Stomach smooth muscle (tissue), 2 donors: ENCODE measurements around the gene TEX44.

ENCODE experiments used
- H3K27ac ChIP-seq: one replicate; pipeline ENCODE4 v1.7.0; 2013; ENCODE audit warnings: mild to moderate bottlenecking, low read length, inconsistent platforms
- H3K27me3 ChIP-seq, 2 donors: one replicate each; pipeline ENCODE4 v1.7.0; 2013; ENCODE audit warnings: low read length in 2 of 2; ENCODE audit not compliant: insufficient read depth in 2 of 2, control insufficient read depth in 1 of 2
- H3K36me3 ChIP-seq, 2 donors: one replicate each; pipeline ENCODE4 v1.7.0; 2013; ENCODE audit warnings: low read length in 2 of 2; ENCODE audit not compliant: control insufficient read depth in 2 of 2, insufficient read depth in 2 of 2
- H3K4me1 ChIP-seq: one replicate; pipeline ENCODE4 v1.7.0; 2013; ENCODE audit warnings: low read length; ENCODE audit not compliant: control insufficient read depth, insufficient read depth
- H3K4me3 ChIP-seq, 2 donors: one replicate each; pipeline ENCODE4 v1.7.0; 2013; ENCODE audit warnings: low read length in 2 of 2
- H3K9ac ChIP-seq, 2 donors: one replicate each; pipeline ENCODE4 v1.7.0; 2013; ENCODE audit warnings: low read length in 2 of 2, mild to moderate bottlenecking in 1 of 2
- H3K9me3 ChIP-seq, 2 donors: one replicate each; pipeline ENCODE4 v1.7.0; 2013; ENCODE audit warnings: low read length in 2 of 2; ENCODE audit not compliant: control insufficient read depth in 2 of 2
- donor health status: healthy.
- donor health status: Pancreatic carcinoma.

The TEX44 gene

DNA sequence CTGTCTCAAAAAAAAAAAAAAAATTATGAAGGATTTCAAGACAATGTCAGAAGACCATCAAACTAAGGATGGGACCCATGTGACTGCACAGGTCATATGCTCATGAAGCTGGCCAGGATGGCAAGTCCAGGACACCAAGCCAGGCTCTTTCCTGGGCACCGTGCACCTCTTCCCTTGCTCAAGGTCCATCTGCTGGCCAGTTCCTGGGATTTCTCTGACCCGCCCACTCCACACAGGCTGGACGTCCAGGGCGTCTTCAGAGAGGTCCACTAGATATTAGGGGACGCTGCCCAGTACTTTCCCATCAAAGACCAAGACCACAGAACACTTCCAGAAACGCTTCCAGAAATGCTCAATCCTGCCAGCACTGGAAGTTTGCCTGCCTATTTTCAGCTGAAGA, 14.3 kb downstream of the TEX44 start:
- H3K4me1 ChIP-seq: peaks cover 56% of the 10 kb centered on the region
- H3K4me3 ChIP-seq: no peak overlapping the region
- no peaks in the 10 kb centered on the region for H3K27me3 ChIP-seq
- peak overlapping the region; percentile 73 for H3K27ac ChIP-seq
- H3K9ac ChIP-seq: peak overlapping the region in 1 of 2 donors; percentile 29
- H3K9me3 ChIP-seq: no peaks in the 10 kb centered on the region
- H3K36me3 ChIP-seq: no peaks in the 10 kb centered on the region

DNA sequence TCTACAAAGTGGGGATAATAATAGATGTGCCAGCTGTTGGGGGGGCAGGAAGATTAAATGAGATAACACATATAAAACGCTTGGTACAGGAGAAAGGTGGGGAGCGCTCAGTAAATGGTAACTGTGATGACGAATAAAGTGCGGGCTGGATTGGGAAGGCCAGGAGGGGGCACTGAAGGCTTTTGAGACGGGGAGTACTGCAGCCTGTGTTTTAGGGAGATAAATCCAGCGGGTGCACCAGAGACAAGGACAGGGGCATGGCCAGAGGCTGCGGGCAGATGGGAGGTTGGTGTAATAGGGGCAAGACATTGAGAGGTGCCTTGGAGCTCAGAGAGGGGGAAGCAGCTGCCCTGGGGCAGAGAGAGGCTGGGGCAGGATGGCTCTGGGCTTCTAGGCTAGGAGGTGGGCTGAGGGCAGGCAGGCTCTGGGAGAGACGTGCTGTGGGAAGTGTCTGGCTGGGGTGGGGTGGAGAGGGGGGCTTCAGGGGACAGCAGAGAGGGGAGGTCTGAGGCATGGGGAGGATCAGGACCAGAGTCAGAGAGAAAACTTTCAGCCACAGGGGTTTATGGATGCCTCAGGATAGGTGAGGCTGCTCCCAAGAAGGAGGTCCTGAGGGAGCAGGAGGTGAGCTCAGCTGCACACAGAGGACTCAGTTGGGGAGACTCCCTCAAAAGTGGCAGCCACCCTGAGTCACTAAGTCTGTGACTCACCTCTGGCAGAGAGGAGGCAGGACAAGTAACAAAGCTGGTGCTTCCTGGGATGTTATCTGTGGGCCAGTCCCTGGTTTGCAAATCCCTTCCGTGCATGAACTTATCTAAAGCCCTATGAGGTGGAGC, 18.8 kb downstream of the TEX44 start:
- Histone ChIP-seq H3K4me3 (peak overlapping the region in 1 of 2 donors; percentile 29), H3K4me1 (peaks cover 53% of the 10 kb centered on the region), H3K27me3 (no peaks in the 10 kb centered on the region), H3K9me3 (no peaks in the 10 kb centered on the region), H3K27ac (peak overlapping the region; percentile 99), H3K9ac (peak overlapping the region; percentile 24 to 80), H3K36me3 (no peaks in the 10 kb centered on the region)

DNA sequence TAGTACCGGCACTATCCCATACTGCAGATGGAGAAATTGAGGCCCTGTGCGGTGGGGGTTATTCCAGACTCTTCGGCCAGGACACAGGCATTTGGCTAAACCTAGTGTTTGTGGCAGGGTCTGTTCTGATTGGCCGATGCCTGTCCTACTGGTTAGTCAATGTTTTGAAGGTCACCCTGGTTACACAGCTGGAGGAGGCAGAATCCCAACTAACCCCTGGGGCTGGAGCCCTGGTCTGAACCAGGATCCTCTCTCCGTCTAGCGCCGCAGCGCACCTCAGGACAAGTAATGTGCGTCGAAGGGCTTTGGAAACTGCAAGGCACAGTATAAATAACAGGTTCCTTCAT, 19.4 kb downstream of the TEX44 start:
- peaks cover 48% of the 10 kb centered on the region for H3K4me1 ChIP-seq
- no peaks in the 10 kb centered on the region for H3K36me3 ChIP-seq
- H3K4me3 ChIP-seq: peak overlapping the region in 1 of 2 donors; percentile 71
- H3K9ac ChIP-seq: peak overlapping the region; percentile 24 to 80
- no peaks in the 10 kb centered on the region for H3K9me3 ChIP-seq
- peak overlapping the region; percentile 99 for H3K27ac ChIP-seq
- no peaks in the 10 kb centered on the region for H3K27me3 ChIP-seq

DNA sequence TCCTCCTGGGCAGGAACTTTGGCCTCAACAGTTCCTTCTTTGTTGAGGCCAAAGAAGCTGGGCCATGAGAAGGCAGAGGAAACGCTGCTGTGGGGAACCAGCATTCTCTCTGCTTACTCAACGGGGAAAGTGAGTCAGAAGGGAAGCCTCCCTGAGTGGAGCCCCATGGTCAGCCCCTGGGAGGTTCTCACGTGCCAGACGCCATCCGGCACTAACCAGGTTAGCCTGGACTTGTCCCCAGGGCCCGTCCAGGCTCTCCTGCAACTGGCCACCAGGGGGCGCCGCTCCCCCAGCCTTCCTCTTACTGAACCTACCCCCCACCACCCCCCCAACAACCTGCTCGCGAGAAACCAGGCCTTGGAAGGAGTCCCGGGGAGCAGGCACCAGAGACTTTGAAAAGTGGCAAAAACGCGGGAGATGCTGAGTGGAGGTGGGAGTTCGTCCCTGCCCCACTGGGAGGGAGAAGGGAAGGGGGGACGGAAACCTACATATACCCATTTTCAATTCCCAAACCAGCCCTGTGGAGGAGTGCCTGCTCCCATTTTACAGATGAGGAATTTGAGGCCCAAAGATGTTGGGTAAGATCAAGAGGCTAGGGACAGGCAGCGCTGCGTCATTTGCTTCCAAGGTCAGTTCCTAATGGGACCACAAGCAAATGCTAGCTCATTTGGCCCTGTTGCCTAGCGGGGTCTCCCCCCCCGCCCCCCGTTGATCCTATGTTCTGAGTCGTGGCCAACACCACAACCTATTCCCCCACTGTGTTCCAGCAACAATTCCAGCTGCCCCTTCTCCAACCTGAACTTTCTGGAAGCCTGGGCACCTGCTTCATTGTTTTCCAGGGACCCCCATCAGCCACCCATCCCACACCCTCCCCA, 20.0 kb downstream of the TEX44 start:
- Histone ChIP-seq H3K9ac (peak overlapping the region; percentile 87 to 94), H3K27me3 (no peaks in the 10 kb centered on the region), H3K36me3 (no peaks in the 10 kb centered on the region), H3K27ac (peak overlapping the region; percentile 99), H3K4me1 (peaks cover 42% of the 10 kb centered on the region), H3K9me3 (no peaks in the 10 kb centered on the region), H3K4me3 (peak overlapping the region; percentile 18 to 71)

- Histone ChIP-seq H3K27me3 (no peaks in the 10 kb centered on the region), H3K9ac (peak overlapping the region; percentile 87 to 94), H3K4me3 (peak overlapping the region; percentile 18 to 71), H3K4me1 (peaks cover 44% of the 10 kb centered on the region), H3K27ac (peak overlapping the region; percentile 99), H3K36me3 (no peaks in the 10 kb centered on the region), H3K9me3 (no peaks in the 10 kb centered on the region)
These were observed 20.6 kb downstream of the TEX44 start for GRCh38 chr2:231613331-231613662.

- H3K4me1 ChIP-seq: peaks cover 44% of the 10 kb centered on the region
- peak overlapping the region; percentile 71 for H3K4me3 ChIP-seq
- no peaks in the 10 kb centered on the region for H3K36me3 ChIP-seq
- H3K27ac ChIP-seq: peak overlapping the region; percentile 99
- H3K9ac ChIP-seq: peak overlapping the region; percentile 88 to 94
- H3K9me3 ChIP-seq: no peaks in the 10 kb centered on the region
- H3K27me3 ChIP-seq: no peaks in the 10 kb centered on the region
These were observed 21.2 kb downstream of the TEX44 start for GRCh38 chr2:231613663-231614558.

DNA sequence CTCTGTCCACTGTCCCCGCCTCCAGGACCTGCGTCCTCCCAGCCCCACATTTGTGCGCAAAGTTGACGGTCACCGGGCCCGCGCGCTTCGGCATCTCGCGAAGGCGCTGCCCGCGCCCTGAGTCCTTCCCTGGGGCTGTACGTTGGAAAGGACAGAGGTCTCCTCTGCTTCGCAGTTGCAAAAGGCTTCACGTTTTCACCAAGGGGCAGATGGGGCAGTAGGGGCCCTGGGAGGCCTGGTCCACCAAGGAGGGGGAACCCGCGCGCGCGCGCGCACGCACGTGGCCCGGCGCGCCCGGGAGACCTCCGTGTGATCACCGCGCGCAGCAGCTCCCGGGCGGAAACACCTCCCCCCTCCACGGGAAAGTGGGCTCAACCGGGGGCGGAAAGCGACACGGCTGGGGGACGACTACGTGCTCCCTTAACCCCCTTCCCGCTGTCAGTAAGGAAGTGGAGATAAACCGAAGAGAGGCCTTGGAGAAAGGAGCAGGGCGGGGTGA, 21.9 kb downstream of the TEX44 start:
- Histone ChIP-seq H3K4me1 (peaks cover 44% of the 10 kb centered on the region), H3K36me3 (no peaks in the 10 kb centered on the region), H3K27me3 (no peaks in the 10 kb centered on the region), H3K27ac (peak overlapping the region; percentile 99), H3K9ac (peak overlapping the region; percentile 88 to 94), H3K9me3 (no peaks in the 10 kb centered on the region), H3K4me3 (peak overlapping the region; percentile 69 to 71)

DNA sequence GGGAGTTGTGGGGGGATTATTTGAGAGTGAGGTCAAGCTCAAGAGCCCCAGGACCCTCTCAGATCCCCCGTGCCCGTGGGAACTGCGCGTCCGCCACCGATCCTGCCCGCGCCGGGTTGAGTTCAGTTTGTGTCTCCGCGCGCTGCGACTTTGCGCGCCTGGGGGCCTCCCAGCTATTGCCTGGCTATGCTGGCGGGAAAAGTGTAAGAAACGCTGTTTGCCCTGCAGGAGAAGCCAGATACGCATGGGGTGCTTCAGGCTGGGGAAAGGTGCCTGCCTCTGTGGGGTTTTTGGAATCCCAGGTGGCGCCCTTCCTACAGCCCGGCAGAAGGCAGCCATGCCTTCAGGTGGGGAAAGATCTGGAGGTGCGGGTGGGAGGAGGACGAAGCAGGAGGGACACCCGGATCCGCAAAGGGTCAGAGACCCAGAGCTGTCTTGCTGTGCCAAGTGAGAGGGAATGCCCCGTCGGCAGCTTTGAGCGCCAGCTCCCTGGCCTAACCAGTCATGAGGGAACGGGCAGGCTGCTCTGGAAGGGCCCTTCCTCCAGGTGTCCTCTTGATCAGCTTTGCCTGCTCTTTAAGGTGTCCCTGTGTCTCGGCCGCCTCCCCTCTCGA, 22.5 kb downstream of the TEX44 start:
- Histone ChIP-seq H3K4me3 (peak overlapping the region; percentile 69 to 71), H3K9me3 (no peaks in the 10 kb centered on the region), H3K36me3 (no peaks in the 10 kb centered on the region), H3K4me1 (peaks cover 44% of the 10 kb centered on the region), H3K9ac (peak overlapping the region; percentile 88 to 94), H3K27me3 (no peaks in the 10 kb centered on the region), H3K27ac (peak overlapping the region; percentile 99)

DNA sequence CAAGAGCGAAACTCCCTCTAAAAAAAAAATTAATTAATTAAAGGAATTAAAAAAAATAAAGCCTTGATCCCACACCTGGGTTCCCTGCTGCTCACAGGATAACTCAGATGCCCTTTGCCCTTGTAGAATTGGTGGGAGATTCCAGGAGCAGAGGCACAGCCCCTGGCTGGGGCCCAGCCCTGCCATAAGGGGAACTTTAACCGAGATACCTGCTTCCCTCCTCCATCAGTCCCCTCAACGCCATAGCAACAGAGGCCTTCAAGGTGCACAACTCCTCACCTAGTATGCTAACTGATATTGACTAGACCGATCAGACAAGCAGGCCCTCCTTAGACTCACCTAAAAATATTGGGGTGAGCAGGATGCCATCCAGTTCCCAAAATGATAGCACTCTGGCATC, 23.6 kb downstream of the TEX44 start:
- no peak overlapping the region for H3K27ac ChIP-seq
- no peaks in the 10 kb centered on the region for H3K27me3 ChIP-seq
- H3K9me3 ChIP-seq: no peaks in the 10 kb centered on the region
- no peak overlapping the region for H3K4me3 ChIP-seq
- no peak overlapping the region for H3K9ac ChIP-seq
- H3K4me1 ChIP-seq: peaks cover 45% of the 10 kb centered on the region
- H3K36me3 ChIP-seq: no peaks in the 10 kb centered on the region
